Measurements from ENCODE around the gene REPIN1. TPM values are rescaled to one million over a fixed set of nuclear protein-coding genes. Genes with fewer than 3 reads are reported as not detected.

The REPIN1 gene
- total RNA-seq, 2 donors from 2014 or later = 43.0 to 49.8 TPM

DNA sequence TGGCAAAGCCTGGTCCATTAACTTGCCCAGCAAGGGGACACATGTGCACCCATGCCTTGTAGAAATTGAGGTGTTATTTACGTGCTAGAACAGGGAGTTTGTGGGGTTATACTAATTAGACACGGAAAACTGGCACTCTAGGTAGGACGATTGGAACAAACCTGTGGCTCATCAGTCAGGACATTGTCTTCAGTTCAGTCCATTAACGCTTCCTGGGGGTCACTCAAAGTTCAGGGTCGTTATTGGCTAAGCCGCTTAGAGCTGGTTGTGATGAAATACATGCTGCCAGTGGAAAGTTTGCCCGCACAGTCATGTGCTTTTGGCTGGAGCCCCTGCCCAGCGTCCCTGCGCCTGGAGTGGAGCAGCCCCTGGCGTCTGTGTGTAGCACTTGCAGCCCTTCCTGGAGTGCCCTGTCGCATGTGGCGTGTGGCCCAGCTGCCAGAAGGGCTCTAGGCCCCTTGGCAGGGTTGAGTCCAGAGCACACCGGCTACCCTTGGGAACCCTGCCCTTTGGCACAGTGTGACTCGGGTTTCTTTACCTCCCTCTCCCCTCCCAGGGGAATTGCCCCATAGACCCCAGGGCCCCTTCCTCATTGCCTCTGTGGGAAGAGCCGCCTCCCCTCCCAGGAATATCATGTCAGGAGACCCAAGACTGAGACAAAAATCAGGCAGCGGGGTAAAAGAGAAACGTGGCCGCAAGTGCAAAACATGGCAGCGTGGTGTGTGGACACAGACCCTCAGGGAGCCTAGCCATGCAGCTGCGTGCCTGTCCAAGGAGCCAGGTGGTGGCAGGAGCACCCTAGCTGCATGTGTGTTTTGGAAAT, 20.3 kb downstream of the REPIN1 start:
- H3K36me3 Mint-ChIP-seq (ENCODE audit: low read depth) = no peaks in the 10 kb centered on the region

GRCh38 chr7:150389532-150389816, 20.9 kb downstream of the REPIN1 start:
- H3K36me3 Mint-ChIP-seq (ENCODE audit: low read depth) = no peaks in the 10 kb centered on the region
- no peaks in the 10 kb centered on the region for H3K9me3 ChIP-seq (ENCODE audit: control insufficient read depth, low read length, poor library complexity, severe bottlenecking)
- H3K4me1 Mint-ChIP-seq = peaks cover 2% of the 10 kb centered on the region
- no peak for DNase-seq
- H3K27me3 Mint-ChIP-seq = no peaks in the 10 kb centered on the region
- H3K27ac Mint-ChIP-seq = no peak overlapping the region
- no peak for ATAC-seq
- no peak overlapping the region for H3K4me3 Mint-ChIP-seq

More for the DNA sequence above, 20.3 kb downstream of the REPIN1 start:
- H3K4me1 Mint-ChIP-seq = no peaks in the 10 kb centered on the region
- H3K9me3 ChIP-seq (ENCODE audit: control insufficient read depth, low read length, poor library complexity, severe bottlenecking) = no peaks in the 10 kb centered on the region
- ATAC-seq (no peak), DNase-seq (peak in 1 of 3 donors; percentile 4)
- H3K4me3 Mint-ChIP-seq = no peak overlapping the region
- no peaks in the 10 kb centered on the region for H3K27me3 Mint-ChIP-seq
- no peak overlapping the region for H3K27ac Mint-ChIP-seq

GRCh38 chr7:150390205-150390604, 21.6 kb downstream of the REPIN1 start:
- ATAC-seq (no peak), DNase-seq (no peak)
- Mint-ChIP-seq H3K36me3 (ENCODE audit: low read depth) (no peaks in the 10 kb centered on the region), H3K4me1 (peaks cover 6% of the 10 kb centered on the region), H3K27ac (no peak overlapping the region), H3K27me3 (no peaks in the 10 kb centered on the region), H3K4me3 (no peak overlapping the region)
- no peaks in the 10 kb centered on the region for H3K9me3 ChIP-seq (ENCODE audit: control insufficient read depth, low read length, poor library complexity, severe bottlenecking)

GRCh38 chr7:150393325-150393724, 24.7 kb downstream of the REPIN1 start:
- no peak overlapping the region for H3K27ac Mint-ChIP-seq
- no peak for ATAC-seq

GRCh38 chr7:150396426-150396825, 27.8 kb downstream of the REPIN1 start:
- Mint-ChIP-seq H3K27ac (no peak overlapping the region), H3K4me3 (no peak overlapping the region), H3K4me1 (peaks cover 11% of the 10 kb centered on the region), H3K36me3 (ENCODE audit: low read depth) (peaks cover 5% of the 10 kb centered on the region), H3K27me3 (no peaks in the 10 kb centered on the region)
- DNase-seq (no peak), ATAC-seq (no peak)
- H3K9me3 ChIP-seq (ENCODE audit: control insufficient read depth, low read length, poor library complexity, severe bottlenecking) = no peaks in the 10 kb centered on the region

More at GRCh38 chr7:150393325-150393724, 24.7 kb downstream of the REPIN1 start:
- no peak for DNase-seq
- H3K4me1 Mint-ChIP-seq = peaks cover 9% of the 10 kb centered on the region
- H3K36me3 Mint-ChIP-seq (ENCODE audit: low read depth) = peaks cover 5% of the 10 kb centered on the region
- no peaks in the 10 kb centered on the region for H3K9me3 ChIP-seq (ENCODE audit: control insufficient read depth, low read length, poor library complexity, severe bottlenecking)
- H3K27me3 Mint-ChIP-seq = no peaks in the 10 kb centered on the region
- no peak overlapping the region for H3K4me3 Mint-ChIP-seq

- no peak overlapping the region for H3K27ac Mint-ChIP-seq
- H3K4me1 Mint-ChIP-seq = peaks cover 11% of the 10 kb centered on the region
- no peaks in the 10 kb centered on the region for H3K9me3 ChIP-seq (ENCODE audit: control insufficient read depth, low read length, poor library complexity, severe bottlenecking)
- DNase-seq (no peak), ATAC-seq (no peak)
- H3K4me3 Mint-ChIP-seq = no peak overlapping the region
- peaks cover 5% of the 10 kb centered on the region for H3K36me3 Mint-ChIP-seq (ENCODE audit: low read depth)
- no peaks in the 10 kb centered on the region for H3K27me3 Mint-ChIP-seq
Measured at GRCh38 chr7:150396851-150397260, 28.2 kb downstream of the REPIN1 start.

GRCh38 chr7:150397346-150398107, 28.9 kb downstream of the REPIN1 start:
- Mint-ChIP-seq H3K4me1 (peaks cover 14% of the 10 kb centered on the region), H3K36me3 (ENCODE audit: low read depth) (peaks cover 5% of the 10 kb centered on the region)

DNA sequence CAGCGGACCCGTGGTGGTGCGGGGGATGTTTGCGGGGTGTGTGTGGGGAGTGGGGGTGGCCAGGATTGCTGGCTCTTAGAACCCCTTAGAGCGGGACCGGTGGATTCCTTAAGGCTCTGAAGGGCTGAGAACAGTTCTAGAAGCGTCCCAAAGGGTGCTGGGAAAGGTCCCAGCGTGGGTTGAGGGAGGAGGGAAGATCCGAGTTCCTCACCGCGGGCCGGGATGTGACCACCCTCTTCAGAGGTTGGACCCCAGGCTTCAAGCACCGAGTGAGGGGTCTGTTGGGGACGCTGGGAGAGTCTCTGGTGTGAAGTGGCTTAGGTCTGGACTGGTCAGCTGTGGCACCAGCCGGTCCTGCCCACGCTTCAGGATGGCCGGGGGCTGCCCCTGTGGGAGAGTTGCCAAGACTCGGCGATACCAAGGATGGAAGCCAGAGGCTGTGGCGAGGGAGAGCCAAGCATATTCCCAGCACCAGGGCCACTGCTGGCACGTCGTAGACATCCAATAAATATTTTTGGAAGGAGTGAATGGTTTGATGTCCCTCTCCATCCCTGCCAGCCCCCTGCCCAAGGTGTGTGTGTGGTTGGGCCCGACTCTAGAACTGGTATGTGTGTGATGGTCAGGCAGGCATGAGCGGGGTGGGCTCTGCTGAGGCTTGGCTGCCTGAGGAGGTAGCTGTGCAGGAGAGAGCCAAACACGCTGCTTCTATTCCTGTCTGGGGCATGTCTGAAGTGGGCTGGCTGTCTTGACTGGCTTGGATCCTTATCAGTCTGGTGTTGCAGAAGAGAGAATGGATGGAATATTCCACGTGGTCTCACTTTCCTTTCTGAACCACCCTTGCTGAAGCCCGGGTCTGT, 29.7 kb downstream of the REPIN1 start:
- Mint-ChIP-seq H3K27ac (no peak overlapping the region), H3K4me3 (no peak overlapping the region), H3K36me3 (ENCODE audit: low read depth) (peaks cover 5% of the 10 kb centered on the region), H3K4me1 (peaks cover 14% of the 10 kb centered on the region), H3K27me3 (no peaks in the 10 kb centered on the region)
- ATAC-seq (no peak), DNase-seq (peak in 1 of 3 donors; percentile 5)
- H3K9me3 ChIP-seq (ENCODE audit: control insufficient read depth, low read length, poor library complexity, severe bottlenecking) = no peaks in the 10 kb centered on the region

More at GRCh38 chr7:150397346-150398107, 28.9 kb downstream of the REPIN1 start:
- H3K27ac Mint-ChIP-seq = no peak overlapping the region
- ATAC-seq (no peak), DNase-seq (no peak)
- no peaks in the 10 kb centered on the region for H3K9me3 ChIP-seq (ENCODE audit: control insufficient read depth, low read length, poor library complexity, severe bottlenecking)
- H3K4me3 Mint-ChIP-seq = no peak overlapping the region
- H3K27me3 Mint-ChIP-seq = no peaks in the 10 kb centered on the region

DNA sequence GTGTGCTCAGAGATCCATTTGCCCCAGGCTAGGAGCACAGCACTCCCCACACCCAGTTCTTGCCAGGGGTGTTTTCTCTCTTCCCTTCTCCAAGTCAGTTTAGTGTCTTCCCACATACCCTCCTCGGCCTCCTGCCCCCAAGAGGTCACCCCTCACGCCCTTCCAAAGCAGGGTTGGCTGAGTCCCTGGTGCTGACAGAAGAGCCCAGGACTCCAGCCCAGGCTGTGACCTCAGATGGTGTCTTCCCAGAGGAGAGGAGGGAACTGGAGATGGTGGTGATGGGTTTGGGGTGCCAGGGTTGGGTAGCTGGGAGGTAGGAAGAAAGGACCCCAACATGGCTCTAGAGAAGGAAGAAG, 30.3 kb downstream of the REPIN1 start:
- Mint-ChIP-seq H3K36me3 (ENCODE audit: low read depth) (peaks cover 5% of the 10 kb centered on the region), H3K4me1 (peaks cover 18% of the 10 kb centered on the region), H3K4me3 (no peak overlapping the region), H3K27ac (no peak overlapping the region), H3K27me3 (no peaks in the 10 kb centered on the region)
- peak in 1 of 3 donors; percentile 7 for DNase-seq
- no peak for ATAC-seq
- H3K9me3 ChIP-seq (ENCODE audit: control insufficient read depth, low read length, poor library complexity, severe bottlenecking) = no peaks in the 10 kb centered on the region

- H3K27ac Mint-ChIP-seq = no peak overlapping the region
- H3K4me3 Mint-ChIP-seq = no peak overlapping the region
- DNase-seq = peak in 1 of 3 donors; percentile 0
- ATAC-seq = no peak
- H3K9me3 ChIP-seq (ENCODE audit: control insufficient read depth, low read length, poor library complexity, severe bottlenecking) = no peaks in the 10 kb centered on the region
- peaks cover 21% of the 10 kb centered on the region for H3K4me1 Mint-ChIP-seq
- peaks cover 5% of the 10 kb centered on the region for H3K36me3 Mint-ChIP-seq (ENCODE audit: low read depth)
- no peaks in the 10 kb centered on the region for H3K27me3 Mint-ChIP-seq
Measured at GRCh38 chr7:150399421-150400007, 30.9 kb downstream of the REPIN1 start.

- no peak overlapping the region for H3K4me3 Mint-ChIP-seq
- peaks cover 19% of the 10 kb centered on the region for H3K4me1 Mint-ChIP-seq
- DNase-seq (peak in 1 of 3 donors; percentile 0), ATAC-seq (no peak)
- H3K9me3 ChIP-seq (ENCODE audit: control insufficient read depth, low read length, poor library complexity, severe bottlenecking) = no peaks in the 10 kb centered on the region
- peaks cover 5% of the 10 kb centered on the region for H3K36me3 Mint-ChIP-seq (ENCODE audit: low read depth)
- no peak overlapping the region for H3K27ac Mint-ChIP-seq
- no peaks in the 10 kb centered on the region for H3K27me3 Mint-ChIP-seq
Measured at GRCh38 chr7:150400008-150400787, 31.6 kb downstream of the REPIN1 start.

GRCh38 chr7:150400788-150401423, 32.3 kb downstream of the REPIN1 start:
- H3K4me3 Mint-ChIP-seq = no peak overlapping the region
- H3K27ac Mint-ChIP-seq = no peak overlapping the region
- peaks cover 20% of the 10 kb centered on the region for H3K4me1 Mint-ChIP-seq
- no peaks in the 10 kb centered on the region for H3K9me3 ChIP-seq (ENCODE audit: control insufficient read depth, low read length, poor library complexity, severe bottlenecking)
- DNase-seq = no peak
- no peak for ATAC-seq
- H3K36me3 Mint-ChIP-seq (ENCODE audit: low read depth) = peaks cover 4% of the 10 kb centered on the region
- no peaks in the 10 kb centered on the region for H3K27me3 Mint-ChIP-seq
